HG03066 (cell line): ENCODE data around the gene PRKAB2.
"Not testable (repeated sequence)": the region's sequence is repeated elsewhere in the genome, so short reads cannot be mapped to it uniquely, and the experiment has no call there.

Experiments
- ATAC-seq: cut with Tn5 transposase; IDR thresholded peaks from one replicate; pipeline ENCODE4 v1.9.1; 2021; ENCODE audit warnings: low read depth; ENCODE audit not compliant: unreplicated experiment

The PRKAB2 gene

DNA sequence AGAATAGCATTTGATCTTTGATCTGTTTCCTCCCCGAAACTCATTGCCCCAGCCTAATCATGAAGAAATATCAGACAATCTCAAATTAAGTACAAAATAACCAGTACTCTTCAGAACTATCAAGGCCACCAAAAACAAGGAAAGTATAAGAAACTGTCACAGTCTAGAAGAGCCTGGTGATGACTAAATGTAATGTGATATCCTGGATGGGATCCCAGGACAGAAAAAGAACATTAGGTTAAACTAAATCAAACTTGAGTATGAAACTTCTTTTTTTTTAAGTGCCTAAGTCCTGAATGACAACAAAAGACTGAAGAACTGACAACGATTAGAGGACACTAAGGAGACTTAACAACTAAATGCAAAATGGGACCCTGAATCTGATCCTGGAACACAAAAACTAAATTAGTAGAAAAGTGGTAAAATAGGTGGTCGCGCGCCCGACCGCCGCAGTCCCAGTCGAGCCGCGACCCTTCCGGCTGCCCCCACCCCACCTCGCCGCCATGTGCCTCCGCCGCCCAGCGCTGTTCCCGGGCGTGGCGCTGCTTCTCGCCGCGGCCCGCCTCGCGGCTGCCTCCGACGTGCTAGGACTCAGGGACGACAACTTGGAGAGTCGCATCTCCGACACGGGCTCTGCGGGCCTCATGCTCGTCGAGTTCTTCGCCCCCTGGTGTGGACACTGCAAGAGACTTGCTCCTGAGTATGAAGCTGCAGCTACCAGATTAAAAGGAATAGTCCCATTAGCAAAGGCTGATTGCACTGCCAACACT is 5.5 kb upstream of the PRKAB2 start:
- ATAC-seq, result no peak

DNA sequence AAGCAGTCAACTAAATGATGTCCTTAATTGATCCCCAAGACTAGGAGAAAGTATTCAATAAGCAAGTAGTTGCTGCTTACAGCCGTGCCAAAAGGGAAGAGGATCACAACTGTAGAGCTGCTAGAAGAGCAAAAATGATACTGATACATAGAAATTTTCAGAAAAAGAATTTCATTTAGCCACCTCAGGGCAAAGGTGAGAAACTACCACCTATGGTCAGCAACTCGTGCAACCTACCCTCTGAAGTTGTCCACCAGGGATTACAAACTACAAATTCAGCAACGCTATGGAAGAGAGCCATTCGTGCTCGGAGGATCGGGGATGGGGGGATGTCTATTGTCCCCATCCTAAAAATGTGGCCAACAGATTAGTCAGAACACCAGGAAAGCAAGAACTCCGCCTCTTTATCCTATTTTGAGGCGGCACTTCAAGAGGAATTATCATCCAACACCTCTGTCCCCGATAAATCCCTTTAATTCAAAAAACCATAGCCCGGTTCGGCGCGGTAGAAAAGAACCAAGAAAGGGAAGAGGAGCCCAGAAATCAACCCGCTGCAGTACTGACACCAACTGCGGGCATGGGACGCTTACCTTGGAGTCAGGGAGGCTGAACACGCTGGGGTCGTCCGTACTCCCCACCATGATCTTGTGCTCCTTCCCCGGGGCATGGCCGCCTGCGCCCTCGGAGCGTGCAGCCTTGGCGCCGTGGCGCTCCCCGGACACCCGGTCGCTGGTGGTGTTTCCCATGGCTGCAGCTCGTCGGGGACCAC is 687 bp downstream of the PRKAB2 start:
- no peak for ATAC-seq

DNA sequence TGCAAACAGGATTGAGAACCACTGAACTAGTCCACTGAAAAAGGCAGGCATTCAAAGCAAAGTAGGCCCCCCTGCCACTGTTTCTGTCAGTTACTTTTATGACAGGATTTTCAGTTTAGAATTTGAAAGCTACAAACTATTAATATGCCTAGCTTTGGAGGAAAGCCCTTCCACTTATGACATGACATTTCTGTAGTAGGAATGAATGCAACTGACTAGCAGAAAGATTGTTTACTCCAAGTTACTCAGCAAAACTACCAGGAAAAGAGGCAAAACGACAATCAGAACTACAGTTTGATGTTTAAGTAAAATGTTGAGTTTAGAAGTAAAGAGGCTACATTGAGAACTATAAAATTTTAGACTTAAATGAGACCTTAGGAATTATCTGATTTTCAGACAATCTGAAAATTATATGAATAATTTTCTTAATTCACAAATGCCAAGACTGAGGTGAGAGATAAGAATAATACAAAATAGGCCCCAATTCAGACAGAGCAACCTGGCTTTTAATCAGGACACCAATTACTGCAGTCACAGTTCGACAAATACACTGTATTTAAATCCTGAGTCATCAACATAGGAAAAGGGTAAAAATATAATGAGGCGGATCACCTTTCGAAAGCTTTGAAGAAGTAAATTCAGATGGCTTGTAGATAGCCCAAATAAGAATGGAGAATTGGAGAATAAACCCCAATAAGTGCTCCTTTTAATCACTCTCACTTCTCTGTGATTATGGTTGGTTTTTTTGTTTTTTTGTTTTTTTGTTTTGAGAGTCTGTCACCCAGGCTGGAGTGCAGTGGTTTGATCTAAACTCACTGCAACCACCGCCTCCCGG is 2.2 kb downstream of the PRKAB2 start:
- no peak for ATAC-seq

DNA sequence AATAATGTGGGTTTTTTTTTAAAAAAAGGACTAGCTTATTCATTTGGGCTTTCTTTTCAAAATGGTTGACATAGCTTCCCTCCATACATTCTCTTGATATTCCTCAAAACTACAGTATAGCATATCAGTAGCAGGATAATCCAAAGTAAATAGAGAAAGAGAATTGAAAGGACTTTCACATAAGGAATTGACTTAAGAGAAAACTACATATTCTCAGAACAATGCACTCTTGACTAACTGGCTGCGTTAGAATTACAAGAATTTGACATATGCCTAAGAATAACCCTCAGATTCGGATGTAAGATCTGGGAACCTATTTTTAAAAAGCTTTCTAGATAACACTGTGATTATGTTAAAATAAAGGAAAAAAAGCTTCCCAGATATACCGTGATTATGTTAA is 3.1 kb downstream of the PRKAB2 start:
- ATAC-seq, result no peak

DNA sequence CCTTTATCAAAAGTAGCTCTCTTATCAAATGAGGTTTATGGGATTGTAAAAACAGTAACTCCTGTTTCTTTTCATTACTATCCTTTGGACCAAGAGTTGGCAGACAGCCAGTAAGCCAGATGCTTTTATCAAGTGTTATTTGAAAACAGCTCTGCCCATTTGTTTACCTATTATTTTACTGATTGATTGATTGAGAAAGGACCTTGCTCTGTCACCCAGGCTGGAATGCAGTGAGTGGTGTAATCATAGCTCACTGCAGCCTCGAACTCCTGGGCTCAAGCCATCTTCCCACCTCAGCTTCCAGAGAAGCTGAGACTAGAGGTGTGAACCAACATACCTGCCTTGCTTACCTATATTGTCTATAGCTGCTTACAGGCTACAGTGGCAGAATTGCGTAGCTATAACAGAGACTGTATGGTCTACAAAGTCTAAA is 3.6 kb downstream of the PRKAB2 start:
- ATAC-seq, result no peak

DNA sequence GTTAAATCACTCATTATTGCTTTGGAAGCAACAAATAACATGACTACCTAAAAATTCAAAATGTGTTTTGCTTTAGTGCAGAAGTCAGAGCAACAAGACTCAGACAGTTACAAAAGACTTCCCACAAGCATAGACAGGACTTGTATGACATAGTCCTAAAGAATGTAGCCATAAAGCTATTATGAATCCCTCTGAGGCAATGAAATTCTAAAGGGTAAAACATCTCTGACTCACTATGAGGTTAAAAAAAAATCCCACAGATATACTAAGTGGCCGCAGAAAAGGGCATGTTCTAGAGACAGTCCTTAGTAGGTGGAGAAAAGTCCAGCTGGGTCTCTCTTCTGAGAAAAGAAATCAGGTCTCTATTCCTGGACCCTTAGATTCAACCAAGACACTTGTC is 4.9 kb downstream of the PRKAB2 start:
- ATAC-seq, result no peak

DNA sequence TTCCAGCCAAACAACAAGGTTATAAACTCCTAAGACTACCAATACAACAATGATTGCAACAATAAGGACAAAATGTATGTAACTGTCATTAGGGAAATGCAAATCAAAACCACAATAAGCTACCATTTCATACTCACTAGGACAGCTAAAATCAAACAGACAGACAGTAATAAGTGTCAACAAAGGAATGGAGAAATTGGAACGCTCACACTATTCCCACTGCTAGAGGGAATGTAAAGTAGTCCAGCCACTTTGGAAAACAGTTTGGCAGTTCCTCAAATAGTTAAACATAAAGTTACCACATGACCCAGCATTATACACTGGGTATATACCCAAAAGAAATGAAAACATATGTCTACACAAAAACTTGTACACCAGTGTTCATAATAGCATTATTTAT is 9.3 kb downstream of the PRKAB2 start:
- ATAC-seq, result no peak

DNA sequence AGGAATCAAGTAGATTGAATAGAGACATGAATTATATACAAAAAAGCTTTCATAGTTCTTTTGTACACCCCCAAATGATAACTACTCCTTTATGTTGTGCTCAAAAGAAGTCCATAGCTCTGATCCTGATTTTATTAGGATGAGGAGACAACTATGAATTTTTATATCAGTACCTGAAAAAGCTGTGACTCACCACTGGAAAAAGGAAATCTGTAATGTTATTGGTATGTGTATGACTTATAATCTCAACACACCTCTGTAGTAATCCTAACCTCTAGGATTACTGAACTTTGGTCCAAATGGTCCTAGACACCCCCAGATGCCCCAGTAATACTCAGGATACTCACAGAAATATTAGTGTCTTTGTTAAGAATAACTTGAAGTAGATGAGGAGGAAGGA is 10.2 kb downstream of the PRKAB2 start:
- ATAC-seq, result no peak

DNA sequence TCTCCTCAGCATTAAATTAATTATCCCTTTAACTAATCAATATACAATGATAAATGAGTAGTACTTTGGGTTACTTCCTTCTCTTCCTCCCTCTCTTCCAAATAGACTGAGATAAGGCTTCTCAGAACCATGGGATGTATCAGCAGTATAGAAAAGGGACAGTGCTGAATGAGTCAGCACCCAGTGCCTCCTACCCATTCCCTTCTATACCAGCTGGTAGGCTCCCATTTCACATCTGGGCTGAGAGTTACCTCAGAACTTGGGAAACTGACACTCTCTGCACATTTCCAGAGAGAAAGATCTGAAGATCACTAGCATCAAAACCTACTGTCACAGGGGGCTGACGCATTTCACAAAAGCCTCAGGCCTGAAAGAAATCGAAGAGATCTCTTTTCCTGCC is 15.2 kb downstream of the PRKAB2 start:
- not testable (repeated sequence) for ATAC-seq

DNA sequence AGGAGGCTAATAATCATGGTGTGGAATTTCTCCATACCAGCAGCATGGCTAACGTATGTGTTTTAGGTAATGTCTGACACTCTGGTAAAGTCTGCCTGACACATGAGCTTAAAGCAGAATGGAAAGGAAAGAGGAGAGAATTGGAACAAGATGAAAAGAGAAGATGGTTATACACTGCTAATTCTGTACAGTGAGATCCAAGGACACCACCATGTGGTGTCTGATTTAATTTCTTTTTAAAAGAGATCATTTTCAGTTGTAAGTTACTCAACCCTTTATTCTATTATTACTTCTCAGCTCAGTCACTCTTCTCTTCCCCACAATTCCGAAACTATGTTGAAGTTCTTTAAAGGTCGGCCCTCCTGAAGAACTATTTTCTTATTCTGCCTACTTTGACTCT is 15.6 kb downstream of the PRKAB2 start:
- ATAC-seq, result no peak

DNA sequence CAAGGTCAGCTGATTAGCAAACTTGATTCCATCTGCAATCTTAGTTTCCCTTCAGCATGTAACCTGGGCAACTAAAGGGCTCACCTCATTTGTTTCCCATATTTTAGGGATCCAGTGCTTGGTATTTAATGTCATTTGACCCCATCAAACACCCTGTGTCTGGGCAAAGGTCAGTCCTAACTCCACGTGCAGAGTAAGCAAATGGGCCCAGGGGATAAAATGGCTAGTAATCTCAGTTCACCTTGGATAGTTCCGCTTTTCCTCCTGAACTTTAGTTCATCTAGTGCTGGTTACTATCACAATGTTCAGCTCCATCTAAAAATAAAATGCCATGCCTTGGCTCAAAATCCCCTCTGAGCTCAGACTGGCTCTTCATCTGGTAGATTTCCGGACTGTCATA is 19.5 kb downstream of the PRKAB2 start:
- ATAC-seq, result no peak

DNA sequence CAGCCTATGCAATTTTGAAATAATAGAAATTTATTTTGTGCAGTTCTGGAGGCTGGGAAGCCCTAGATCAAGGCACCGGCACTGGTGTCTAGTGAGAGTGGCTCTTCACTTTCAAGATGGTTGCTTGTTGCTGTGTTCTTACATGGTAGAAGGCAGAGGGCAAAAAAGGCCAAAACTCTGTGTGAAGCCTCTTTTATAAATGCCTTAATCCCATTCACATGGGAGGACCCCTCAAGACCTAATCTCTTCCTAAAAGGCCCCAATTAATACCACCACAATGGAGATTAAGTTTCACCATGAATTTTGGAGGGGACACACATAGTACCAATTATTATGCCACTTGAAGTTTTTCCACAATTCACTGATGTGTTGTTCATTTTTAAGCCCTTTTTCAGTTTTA is 21.0 kb downstream of the PRKAB2 start:
- ATAC-seq, result no peak

DNA sequence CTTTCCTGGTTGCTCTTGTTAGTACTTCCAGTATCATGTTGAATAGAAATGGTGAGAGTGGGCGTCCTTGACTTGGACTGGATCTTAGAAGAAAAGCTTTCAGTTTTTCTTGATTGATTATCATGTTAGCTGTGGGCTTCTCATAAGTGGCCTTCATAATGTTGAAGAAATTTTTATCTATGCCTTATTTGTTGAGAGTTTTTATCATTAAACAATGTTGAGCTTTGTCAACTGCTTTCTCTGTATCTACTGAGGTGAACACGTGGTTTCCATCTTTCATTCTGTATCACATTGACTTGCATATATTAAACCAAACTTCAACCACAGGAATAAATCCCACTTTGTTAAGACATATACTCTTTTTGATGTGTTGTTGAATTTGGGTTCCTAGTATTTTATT is 29.4 kb downstream of the PRKAB2 start:
- no peak for ATAC-seq

DNA sequence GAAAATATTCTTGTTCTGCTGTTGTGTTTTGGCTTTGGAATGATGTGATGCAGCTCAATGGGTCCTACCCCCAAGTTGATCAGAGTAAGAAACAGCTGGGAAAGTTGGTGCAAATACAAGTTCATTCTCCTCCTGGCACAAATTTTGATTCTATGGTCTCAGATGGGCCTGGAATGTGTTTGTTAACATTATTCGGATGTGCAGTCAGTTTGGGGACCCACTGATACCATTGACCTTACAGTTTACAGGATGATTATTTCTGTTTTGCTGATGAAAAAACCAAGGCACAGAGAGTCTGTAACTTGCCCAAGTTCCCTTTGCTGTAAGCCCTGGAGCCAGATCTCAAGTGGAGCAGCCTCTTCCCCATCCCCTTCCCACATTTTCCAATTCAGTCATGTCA is 41.5 kb downstream of the PRKAB2 start:
- not testable (repeated sequence) for ATAC-seq

DNA sequence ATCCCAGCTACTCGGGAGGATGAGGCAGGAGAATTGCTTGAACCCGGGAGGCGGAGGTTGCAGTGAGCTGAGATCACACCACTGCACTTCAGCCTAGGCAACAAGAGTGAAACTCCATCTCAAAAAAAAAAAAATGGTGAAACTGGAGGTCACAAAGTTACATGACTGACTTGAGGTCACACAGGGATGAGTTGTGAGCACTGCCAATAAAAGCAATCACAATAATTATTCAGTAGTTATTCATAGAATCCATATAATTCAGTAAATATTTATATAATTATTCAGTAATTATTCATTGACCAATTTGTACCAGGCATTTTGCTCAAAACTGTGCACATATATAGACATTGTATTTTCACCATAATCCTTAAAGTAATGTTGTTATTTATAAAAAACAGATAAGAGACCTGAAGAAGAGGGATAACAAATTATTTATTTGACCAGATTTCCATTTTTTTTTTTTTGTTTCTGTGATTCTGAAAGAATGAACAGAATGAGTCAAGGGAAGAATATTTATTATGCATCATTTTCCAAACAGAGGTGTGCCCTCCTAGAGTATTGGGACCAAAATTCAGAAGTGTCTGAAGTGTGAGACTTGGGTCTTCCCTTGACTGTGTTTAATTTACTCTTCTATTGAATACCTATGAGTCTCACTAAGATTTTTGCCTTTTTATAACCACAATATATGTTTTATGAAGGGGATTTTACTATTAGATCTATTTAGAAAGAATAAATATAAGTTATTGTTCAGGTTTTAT is 43.0 kb downstream of the PRKAB2 start:
- ATAC-seq, result no peak

DNA sequence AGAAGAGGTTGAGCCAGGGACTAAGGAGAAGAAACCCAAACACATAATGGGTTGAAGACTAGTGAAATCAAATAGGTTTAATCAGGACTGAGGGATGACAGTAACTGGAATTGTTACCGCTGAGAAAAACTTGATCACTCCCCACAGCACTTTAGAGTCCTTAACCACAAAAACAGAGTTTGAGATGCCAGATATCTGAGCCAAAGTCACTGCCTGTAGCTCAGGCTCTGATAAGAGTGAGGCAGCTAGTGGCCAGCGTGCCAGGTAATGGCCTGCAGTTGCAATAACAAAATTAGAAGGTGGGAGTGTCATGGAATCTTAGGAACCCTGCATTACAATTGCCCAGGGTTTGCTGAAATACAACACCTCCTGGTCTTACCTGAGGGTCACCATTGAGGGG is 48.0 kb downstream of the PRKAB2 start:
- ATAC-seq, result no peak

DNA sequence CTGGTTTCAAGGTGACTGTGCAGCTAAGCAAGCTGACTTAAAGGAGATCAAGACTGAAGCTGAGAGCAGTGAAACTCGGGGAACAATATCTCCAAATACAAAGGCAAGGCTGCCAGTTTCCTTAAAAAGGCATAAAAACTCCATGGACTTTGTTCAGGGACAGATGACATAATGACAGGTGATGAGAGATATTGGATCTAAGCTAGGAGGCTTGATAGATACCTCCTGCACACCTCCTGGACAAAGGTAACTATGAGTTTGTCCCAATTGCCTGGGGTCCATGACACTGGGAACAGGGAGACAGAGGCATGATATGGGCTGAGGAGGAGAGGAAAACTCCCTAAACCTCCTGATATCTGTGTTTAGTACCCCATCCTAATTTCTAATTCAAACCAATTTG is 55.2 kb downstream of the PRKAB2 start:
- no peak for ATAC-seq

DNA sequence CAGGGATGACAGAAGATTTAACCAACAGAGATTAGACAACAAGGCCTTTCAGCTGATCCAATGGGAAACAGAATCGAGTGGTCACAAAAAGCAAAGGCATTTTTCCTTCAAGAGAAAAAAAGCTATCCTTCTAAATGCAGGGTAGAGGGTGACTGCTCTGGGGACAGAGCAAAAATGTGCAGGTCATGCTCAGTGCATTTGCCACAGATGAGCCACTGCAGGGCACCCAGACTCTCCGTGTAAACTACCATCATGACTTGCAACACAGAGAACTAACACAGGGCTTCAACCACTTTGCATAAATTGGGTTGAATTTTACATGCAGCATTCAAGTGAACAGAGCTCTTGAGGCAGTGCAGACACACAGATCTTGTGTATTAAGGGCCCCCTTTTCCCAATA is 56.8 kb downstream of the PRKAB2 start:
- ATAC-seq, result no peak

DNA sequence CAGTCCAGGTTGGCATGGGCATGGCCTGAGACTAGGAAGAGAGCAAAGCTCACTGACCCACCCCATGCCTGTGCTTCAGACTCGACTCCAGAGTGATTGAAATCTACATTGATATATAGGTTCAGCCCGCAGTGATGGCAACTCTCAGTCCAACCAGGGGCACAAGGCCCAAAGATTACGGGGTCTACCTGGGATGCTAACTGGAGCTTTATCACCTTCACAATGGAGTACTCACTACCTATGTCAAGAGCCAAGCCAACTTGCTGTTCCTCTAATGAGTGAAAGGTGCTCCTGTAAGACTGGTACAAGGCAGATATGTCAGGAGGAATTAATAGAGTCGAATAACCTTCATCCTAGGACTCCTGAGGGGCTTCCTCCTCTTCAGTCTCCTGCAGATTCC is 57.2 kb downstream of the PRKAB2 start:
- not testable (repeated sequence) for ATAC-seq

DNA sequence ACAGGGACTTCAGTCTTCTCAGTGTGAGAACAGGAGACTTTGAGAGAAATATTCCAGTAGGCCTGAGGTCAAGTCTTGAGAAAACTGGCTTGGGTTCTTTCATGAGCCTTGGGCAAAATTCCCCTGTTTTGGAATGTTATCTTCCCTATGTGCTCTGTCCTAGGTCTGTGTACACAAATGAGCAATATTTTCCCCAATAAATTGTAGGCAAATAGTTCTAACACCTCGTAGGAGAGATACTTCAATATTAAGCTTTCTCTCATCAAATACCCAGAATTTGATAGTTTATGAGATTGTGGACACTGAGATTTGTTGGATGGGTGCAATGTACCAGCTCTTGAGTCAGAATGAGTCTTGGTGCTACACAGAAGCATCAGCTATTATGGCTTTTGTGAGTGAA is 57.9 kb downstream of the PRKAB2 start:
- ATAC-seq, result not testable (repeated sequence)
